Measurements from ENCODE around the gene FBXO42.

Gene FBXO42

GRCh38 chr1:16198444-16199156 lies 153.7 kb downstream of the FBXO42 start:
- Histone ChIP-seq H3K4me3 (ENCODE audit: low read length) (no peak overlapping the region), H3K27me3 (ENCODE audit: insufficient read depth, low read length) (no peaks in the 10 kb centered on the region)

DNA sequence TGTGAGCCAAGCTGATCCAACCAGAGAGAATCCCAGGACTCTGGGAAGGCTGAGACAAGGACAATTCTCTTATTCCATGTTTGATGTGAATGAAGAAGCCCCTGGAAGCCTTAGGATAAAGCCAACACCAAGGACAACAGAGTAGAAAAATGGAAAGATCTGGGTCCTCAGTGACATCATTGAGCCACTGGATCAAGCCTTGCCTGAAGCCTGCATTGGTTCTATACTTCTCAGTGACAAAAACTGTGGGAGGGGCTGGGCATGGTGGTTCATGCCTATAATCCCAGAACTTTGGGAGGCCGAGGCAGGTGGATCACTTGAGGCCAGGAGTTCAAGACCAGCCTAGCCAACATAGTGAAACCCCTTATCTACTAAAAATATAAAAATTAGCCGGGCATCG lies 155.4 kb downstream of the FBXO42 start:
- Histone ChIP-seq H3K36me3 (ENCODE audit: insufficient read depth, low read length) (no peaks in the 10 kb centered on the region), H3K9me3 (ENCODE audit: low read length) (no peaks in the 10 kb centered on the region), H3K4me1 (ENCODE audit: insufficient read depth, low read length) (no peaks in the 10 kb centered on the region), H3K27me3 (ENCODE audit: insufficient read depth, low read length) (no peaks in the 10 kb centered on the region), H3K4me3 (ENCODE audit: low read length) (no peak overlapping the region), H2AFZ (ENCODE audit: low read depth, low read length) (no peak overlapping the region)

More at GRCh38 chr1:16198444-16199156, 153.7 kb downstream of the FBXO42 start:
- Histone ChIP-seq H3K4me1 (ENCODE audit: insufficient read depth, low read length) (no peaks in the 10 kb centered on the region), H3K36me3 (ENCODE audit: insufficient read depth, low read length) (no peaks in the 10 kb centered on the region), H3K9me3 (ENCODE audit: low read length) (no peaks in the 10 kb centered on the region), H2AFZ (ENCODE audit: low read depth, low read length) (no peak overlapping the region)

Measured in neuron (in vitro differentiated cells).